ENCODE measurements around the gene AOC2. TPM values are rescaled to one million over a fixed set of nuclear protein-coding genes. Genes with fewer than 3 reads are reported as not detected.

Gene AOC2
- total and polyA plus RNA-seq, 2 of the 13 experiments (the other 11 are each of a cell fraction or from before 2014, with no cell fraction given): 1.2 to 3.3 TPM

DNA sequence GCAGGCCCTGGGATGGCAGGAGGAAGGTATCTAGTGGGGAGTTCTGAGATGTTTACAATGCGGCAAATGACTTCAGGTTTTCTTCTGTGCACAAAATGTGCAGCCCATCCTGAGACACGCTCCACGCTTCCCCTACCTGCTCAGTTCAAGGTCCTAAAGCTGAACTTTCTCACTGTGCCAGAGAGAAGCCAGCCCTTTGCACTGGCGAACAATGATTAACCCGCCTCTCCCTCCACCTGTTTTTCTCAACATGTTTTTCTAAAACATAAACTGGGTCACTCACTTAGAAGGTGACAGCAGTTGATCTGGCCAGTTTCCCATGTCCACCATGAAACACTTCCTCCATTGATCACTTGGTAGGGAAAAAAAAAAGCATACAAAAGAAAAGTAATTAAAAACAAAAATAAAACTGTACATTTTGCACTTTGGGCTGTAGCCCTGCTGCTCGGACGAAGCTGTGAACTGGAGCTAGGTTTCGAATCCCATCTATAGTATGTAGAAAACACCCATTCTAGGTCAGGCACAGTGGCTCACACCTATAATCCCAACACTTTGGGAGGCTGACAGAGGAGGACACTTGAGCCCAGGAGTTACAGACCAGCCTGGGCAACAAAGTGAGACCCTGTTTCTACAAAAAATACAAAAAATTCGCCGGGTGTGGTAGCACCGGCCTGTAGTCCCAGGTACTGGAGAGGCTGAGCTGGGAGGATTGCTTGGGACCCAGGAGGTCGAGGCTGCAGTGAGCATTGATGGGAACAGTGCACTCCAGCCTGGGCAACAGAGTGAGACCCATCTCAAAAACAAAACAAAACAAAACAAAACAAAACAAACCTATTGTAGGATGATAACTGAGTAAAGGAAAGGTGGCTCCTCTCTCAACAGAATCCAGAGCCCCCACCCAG lies 50.2 kb downstream of the AOC2 start (continued):
- TF ChIP-seq, protein P1, sequence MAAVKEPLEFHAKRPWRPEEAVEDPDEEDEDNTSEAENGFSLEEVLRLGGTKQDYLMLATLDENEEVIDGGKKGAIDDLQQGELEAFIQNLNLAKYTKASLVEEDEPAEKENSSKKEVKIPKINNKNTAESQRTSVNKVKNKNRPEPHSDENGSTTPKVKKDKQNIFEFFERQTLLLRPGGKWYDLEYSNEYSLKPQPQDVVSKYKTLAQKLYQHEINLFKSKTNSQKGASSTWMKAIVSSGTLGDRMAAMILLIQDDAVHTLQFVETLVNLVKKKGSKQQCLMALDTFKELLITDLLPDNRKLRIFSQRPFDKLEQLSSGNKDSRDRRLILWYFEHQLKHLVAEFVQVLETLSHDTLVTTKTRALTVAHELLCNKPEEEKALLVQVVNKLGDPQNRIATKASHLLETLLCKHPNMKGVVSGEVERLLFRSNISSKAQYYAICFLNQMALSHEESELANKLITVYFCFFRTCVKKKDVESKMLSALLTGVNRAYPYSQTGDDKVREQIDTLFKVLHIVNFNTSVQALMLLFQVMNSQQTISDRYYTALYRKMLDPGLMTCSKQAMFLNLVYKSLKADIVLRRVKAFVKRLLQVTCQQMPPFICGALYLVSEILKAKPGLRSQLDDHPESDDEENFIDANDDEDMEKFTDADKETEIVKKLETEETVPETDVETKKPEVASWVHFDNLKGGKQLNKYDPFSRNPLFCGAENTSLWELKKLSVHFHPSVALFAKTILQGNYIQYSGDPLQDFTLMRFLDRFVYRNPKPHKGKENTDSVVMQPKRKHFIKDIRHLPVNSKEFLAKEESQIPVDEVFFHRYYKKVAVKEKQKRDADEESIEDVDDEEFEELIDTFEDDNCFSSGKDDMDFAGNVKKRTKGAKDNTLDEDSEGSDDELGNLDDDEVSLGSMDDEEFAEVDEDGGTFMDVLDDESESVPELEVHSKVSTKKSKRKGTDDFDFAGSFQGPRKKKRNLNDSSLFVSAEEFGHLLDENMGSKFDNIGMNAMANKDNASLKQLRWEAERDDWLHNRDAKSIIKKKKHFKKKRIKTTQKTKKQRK (IDR thresholded peaks at IDR 0.05; ENCODE audit: low read length): no peak
- no peak for TF ChIP-seq U2AF1 (optimal IDR thresholded peaks at IDR 0.05; ENCODE audit: low read depth, low read length)
- TF ChIP-seq, protein P2, sequence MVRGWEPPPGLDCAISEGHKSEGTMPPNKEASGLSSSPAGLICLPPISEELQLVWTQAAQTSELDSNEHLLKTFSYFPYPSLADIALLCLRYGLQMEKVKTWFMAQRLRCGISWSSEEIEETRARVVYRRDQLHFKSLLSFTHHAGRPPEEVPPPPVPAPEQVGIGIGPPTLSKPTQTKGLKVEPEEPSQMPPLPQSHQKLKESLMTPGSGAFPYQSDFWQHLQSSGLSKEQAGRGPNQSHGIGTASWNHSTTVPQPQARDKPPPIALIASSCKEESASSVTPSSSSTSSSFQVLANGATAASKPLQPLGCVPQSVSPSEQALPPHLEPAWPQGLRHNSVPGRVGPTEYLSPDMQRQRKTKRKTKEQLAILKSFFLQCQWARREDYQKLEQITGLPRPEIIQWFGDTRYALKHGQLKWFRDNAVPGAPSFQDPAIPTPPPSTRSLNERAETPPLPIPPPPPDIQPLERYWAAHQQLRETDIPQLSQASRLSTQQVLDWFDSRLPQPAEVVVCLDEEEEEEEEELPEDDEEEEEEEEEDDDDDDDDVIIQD (CRISPR knock-in tag; IDR thresholded peaks at IDR 0.05; ENCODE audit: low read depth): peak; percentile 67; the same call in 1 of the 2 replicates
- peak; percentile 11; the same call in 1 of the 2 replicates for TF ChIP-seq RFXANK (CRISPR knock-in tag; IDR thresholded peaks at IDR 0.05)
- TF ChIP-seq, protein P3, sequence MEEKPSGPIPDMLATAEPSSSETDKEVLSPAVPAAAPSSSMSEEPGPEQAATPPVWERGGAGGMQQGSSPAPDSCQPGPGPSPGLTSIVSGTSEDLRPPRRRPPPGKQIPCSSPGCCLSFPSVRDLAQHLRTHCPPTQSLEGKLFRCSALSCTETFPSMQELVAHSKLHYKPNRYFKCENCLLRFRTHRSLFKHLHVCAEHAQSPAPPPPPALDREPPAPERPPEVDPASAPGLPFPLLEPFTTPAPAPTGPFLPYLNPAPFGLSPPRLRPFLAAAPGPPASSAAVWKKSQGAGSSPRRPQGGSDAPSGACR (CRISPR knock-in tag; IDR thresholded peaks at IDR 0.05): peak; percentile 85
- TF ChIP-seq ZNF558 (CRISPR knock-in tag; IDR thresholded peaks at IDR 0.05; ENCODE audit: borderline replicate concordance): no peak
- TF ChIP-seq, protein P4, sequence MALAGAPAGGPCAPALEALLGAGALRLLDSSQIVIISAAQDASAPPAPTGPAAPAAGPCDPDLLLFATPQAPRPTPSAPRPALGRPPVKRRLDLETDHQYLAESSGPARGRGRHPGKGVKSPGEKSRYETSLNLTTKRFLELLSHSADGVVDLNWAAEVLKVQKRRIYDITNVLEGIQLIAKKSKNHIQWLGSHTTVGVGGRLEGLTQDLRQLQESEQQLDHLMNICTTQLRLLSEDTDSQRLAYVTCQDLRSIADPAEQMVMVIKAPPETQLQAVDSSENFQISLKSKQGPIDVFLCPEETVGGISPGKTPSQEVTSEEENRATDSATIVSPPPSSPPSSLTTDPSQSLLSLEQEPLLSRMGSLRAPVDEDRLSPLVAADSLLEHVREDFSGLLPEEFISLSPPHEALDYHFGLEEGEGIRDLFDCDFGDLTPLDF (CRISPR knock-in tag; IDR thresholded peaks at IDR 0.05): no peak; the same call in 1 of the 2 replicates
- TF ChIP-seq HNRNPL (IDR thresholded peaks at IDR 0.05; ENCODE audit: low read depth, low read length): no peak
- TF ChIP-seq BORCS8-MEF2B (CRISPR knock-in tag; IDR thresholded peaks at IDR 0.05): peak; percentile 84; the same call in 1 of the 2 replicates
- TF ChIP-seq ZNF350 (CRISPR knock-in tag; IDR thresholded peaks at IDR 0.05; ENCODE audit: borderline replicate concordance, low read depth): peak; percentile 69; the same call in 1 of the 2 replicates
- TF ChIP-seq, protein P5, sequence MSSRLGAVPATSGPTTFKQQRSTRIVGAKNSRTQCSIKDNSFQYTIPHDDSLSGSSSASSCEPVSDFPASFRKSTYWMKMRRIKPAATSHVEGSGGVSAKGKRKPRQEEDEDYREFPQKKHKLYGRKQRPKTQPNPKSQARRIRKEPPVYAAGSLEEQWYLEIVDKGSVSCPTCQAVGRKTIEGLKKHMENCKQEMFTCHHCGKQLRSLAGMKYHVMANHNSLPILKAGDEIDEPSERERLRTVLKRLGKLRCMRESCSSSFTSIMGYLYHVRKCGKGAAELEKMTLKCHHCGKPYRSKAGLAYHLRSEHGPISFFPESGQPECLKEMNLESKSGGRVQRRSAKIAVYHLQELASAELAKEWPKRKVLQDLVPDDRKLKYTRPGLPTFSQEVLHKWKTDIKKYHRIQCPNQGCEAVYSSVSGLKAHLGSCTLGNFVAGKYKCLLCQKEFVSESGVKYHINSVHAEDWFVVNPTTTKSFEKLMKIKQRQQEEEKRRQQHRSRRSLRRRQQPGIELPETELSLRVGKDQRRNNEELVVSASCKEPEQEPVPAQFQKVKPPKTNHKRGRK (CRISPR knock-in tag; IDR thresholded peaks at IDR 0.05): 0 out of 2 replicates have a peak, but pooled peaks have one; percentile 26
- TF ChIP-seq ZNF10 (CRISPR knock-in tag; IDR thresholded peaks at IDR 0.05; ENCODE audit: borderline replicate concordance, low read depth): no peak
- TF ChIP-seq HMG20B (CRISPR knock-in tag; conservative IDR thresholded peaks at IDR 0.05): 0 out of 2 replicates have a peak, but pooled peaks have one; percentile 36
- TF ChIP-seq, protein P6, sequence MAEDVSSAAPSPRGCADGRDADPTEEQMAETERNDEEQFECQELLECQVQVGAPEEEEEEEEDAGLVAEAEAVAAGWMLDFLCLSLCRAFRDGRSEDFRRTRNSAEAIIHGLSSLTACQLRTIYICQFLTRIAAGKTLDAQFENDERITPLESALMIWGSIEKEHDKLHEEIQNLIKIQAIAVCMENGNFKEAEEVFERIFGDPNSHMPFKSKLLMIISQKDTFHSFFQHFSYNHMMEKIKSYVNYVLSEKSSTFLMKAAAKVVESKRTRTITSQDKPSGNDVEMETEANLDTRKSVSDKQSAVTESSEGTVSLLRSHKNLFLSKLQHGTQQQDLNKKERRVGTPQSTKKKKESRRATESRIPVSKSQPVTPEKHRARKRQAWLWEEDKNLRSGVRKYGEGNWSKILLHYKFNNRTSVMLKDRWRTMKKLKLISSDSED (CRISPR knock-in tag; IDR thresholded peaks at IDR 0.05): no peak
- TF ChIP-seq, protein P7, sequence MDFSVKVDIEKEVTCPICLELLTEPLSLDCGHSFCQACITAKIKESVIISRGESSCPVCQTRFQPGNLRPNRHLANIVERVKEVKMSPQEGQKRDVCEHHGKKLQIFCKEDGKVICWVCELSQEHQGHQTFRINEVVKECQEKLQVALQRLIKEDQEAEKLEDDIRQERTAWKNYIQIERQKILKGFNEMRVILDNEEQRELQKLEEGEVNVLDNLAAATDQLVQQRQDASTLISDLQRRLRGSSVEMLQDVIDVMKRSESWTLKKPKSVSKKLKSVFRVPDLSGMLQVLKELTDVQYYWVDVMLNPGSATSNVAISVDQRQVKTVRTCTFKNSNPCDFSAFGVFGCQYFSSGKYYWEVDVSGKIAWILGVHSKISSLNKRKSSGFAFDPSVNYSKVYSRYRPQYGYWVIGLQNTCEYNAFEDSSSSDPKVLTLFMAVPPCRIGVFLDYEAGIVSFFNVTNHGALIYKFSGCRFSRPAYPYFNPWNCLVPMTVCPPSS (IDR thresholded peaks at IDR 0.05): no peak
- no peak for TF ChIP-seq ZNF777 (CRISPR knock-in tag; IDR thresholded peaks at IDR 0.05)

Data from HepG2 (cell line).